Neutrophil (primary cell): ENCODE measurements around the gene ZNF180.
A peak's percentile ranks its signal among the peaks of the same experiment; 100 is the strongest.
"Not testable (repeated sequence)": the region's sequence is repeated elsewhere in the genome, so short reads cannot be mapped to it uniquely, and the experiment has no call there.

Experiments used
- H3K27ac ChIP-seq: fragments of 200-600 bp; sonication (generic); 2 replicates; pipeline ENCODE4 v1.5.1; 2016; ENCODE audit warnings: mild to moderate bottlenecking, moderate library complexity
- H3K27me3 ChIP-seq: fragments of 200-600 bp; sonication (generic); 2 replicates; pipeline ENCODE4 v1.6.0; 2016; ENCODE audit warnings: mild to moderate bottlenecking
- H3K36me3 ChIP-seq: fragments of 200-600 bp; sonication (generic); 2 replicates; pipeline ENCODE4 v1.5.1; 2017
- H3K4me1 ChIP-seq, 2 experiments: fragments of 200-600 bp in 1 of 2; sonication (generic) in 1 of 2; 1 replicate in 1 of 2; 2 replicates in 1 of 2; pipeline versions ENCODE4 v1.5.1 to v1.6.1; 2013 to 2016; ENCODE audit warnings: low read depth in 1 of 2, low read length in 1 of 2, mild to moderate bottlenecking in 1 of 2, moderate library complexity in 1 of 2; ENCODE audit not compliant: control insufficient read depth in 1 of 2, insufficient read depth in 1 of 2
- H3K4me3 ChIP-seq, 2 experiments: fragments of 200-600 bp in 1 of 2; sonication (generic) in 1 of 2; 1 replicate in 1 of 2; 2 replicates in 1 of 2; pipeline ENCODE4 v1.5.1; 2013 to 2016; ENCODE audit warnings: low read depth in 1 of 2, low read length in 1 of 2, mild to moderate bottlenecking in 1 of 2, moderate library complexity in 1 of 2
- H3K9me3 ChIP-seq: fragments of 200-600 bp; sonication (generic); 2 replicates; pipeline ENCODE4 v1.5.1; 2016
- TF ChIP-seq, protein P1 (sequence below): fragments of 200-600 bp; sonication (generic); IDR thresholded peaks from 2 replicates; pipeline ENCODE4 v1.5.1; 2016; ENCODE audit warnings: antibody characterized with exemption

The ZNF180 gene

DNA sequence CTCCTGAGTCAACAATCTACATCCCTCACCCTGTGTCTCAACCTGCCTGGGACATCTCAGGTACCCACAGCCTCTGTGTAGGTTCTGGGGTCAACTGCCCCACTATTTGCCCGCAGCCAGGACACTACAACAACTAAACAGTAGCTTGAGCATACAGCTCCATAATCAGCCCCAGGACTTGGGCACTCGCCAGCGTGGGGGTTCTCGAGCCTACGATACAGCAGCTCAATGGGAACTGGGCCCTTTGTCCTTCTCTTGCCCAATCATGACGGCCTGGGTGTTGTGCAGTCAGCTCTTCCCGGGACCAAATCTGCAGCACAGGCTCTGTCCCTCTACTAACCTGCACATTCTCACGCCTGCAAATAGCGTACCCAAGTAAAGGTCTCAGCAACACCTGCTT lies 1.3 kb downstream of the ZNF180 start:
- Histone ChIP-seq H3K36me3 (peaks cover 29% of the 10 kb centered on the region), H3K9me3 (peaks cover 14% of the 10 kb centered on the region), H3K4me3 (peak overlapping the region in 1 of 2 experiments; percentile 95), H3K27ac (no peak overlapping the region), H3K4me1 (peaks cover 17 to 20% of the 10 kb centered on the region in 2 experiments), H3K27me3 (peaks cover 31% of the 10 kb centered on the region)
- TF ChIP-seq, protein P1, sequence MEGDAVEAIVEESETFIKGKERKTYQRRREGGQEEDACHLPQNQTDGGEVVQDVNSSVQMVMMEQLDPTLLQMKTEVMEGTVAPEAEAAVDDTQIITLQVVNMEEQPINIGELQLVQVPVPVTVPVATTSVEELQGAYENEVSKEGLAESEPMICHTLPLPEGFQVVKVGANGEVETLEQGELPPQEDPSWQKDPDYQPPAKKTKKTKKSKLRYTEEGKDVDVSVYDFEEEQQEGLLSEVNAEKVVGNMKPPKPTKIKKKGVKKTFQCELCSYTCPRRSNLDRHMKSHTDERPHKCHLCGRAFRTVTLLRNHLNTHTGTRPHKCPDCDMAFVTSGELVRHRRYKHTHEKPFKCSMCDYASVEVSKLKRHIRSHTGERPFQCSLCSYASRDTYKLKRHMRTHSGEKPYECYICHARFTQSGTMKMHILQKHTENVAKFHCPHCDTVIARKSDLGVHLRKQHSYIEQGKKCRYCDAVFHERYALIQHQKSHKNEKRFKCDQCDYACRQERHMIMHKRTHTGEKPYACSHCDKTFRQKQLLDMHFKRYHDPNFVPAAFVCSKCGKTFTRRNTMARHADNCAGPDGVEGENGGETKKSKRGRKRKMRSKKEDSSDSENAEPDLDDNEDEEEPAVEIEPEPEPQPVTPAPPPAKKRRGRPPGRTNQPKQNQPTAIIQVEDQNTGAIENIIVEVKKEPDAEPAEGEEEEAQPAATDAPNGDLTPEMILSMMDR: no peak

DNA sequence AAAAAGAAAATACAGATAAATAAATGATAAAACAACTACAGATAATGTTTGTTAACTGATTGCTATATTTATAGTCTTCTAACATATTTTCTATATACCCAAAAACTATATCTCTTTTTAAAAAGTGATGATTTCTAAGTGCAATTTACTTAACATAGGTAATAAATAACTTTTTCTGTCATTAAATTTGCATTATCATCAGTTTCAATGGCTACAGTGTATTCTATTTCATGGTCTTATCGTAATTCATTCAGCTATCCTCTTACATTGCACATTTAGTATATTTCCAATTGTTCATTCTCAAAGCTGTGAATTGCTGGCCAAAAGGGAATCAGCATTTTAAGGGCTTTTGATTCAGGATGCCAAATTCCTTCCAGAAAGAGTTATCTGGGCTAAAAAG lies 3.6 kb downstream of the ZNF180 start:
- H3K36me3 ChIP-seq: peaks cover 46% of the 10 kb centered on the region
- no peak overlapping the region for H3K4me3 ChIP-seq
- peaks cover 17 to 20% of the 10 kb centered on the region in 2 experiments for H3K4me1 ChIP-seq
- H3K27ac ChIP-seq: no peak overlapping the region
- H3K9me3 ChIP-seq: peaks cover 33% of the 10 kb centered on the region
- TF ChIP-seq, protein P1: no peak
- peaks cover 8% of the 10 kb centered on the region for H3K27me3 ChIP-seq

GRCh38 chr19:44476559-44477408 lies 23.5 kb downstream of the ZNF180 start:
- H3K4me3 ChIP-seq: no peak overlapping the region
- peaks cover 87% of the 10 kb centered on the region for H3K9me3 ChIP-seq
- H3K27me3 ChIP-seq: no peaks in the 10 kb centered on the region
- TF ChIP-seq, protein P1: no peak
- no peak overlapping the region for H3K27ac ChIP-seq
- H3K36me3 ChIP-seq: peaks cover 40% of the 10 kb centered on the region
- H3K4me1 ChIP-seq: no peaks in the 10 kb centered on the region

- not testable (repeated sequence) for H3K36me3 ChIP-seq, H3K27me3 ChIP-seq, H3K4me3 ChIP-seq, H3K4me1 ChIP-seq, H3K27ac ChIP-seq
- peaks cover 21% of the 10 kb centered on the region for H3K9me3 ChIP-seq
These were observed 31.6 kb downstream of the ZNF180 start for GRCh38 chr19:44468730-44469129.

GRCh38 chr19:44462600-44463286 lies 37.6 kb downstream of the ZNF180 start:
- H3K9me3 ChIP-seq, H3K36me3 ChIP-seq, H3K27me3 ChIP-seq, H3K4me3 ChIP-seq, H3K27ac ChIP-seq, H3K4me1 ChIP-seq: not testable (repeated sequence)

- H3K4me3 ChIP-seq, H3K27me3 ChIP-seq, H3K36me3 ChIP-seq, H3K27ac ChIP-seq, H3K4me1 ChIP-seq: not testable (repeated sequence)
- H3K9me3 ChIP-seq: peaks cover 14% of the 10 kb centered on the region
These were observed 44.3 kb downstream of the ZNF180 start for GRCh38 chr19:44456016-44456415.

- Histone ChIP-seq H3K36me3 (no peaks in the 10 kb centered on the region), H3K9me3 (peaks cover 14% of the 10 kb centered on the region), H3K27ac (no peak overlapping the region), H3K27me3 (no peaks in the 10 kb centered on the region), H3K4me3 (no peak overlapping the region), H3K4me1 (no peaks in the 10 kb centered on the region)
- TF ChIP-seq, protein P1: no peak
These were observed 45.2 kb downstream of the ZNF180 start for GRCh38 chr19:44455100-44455499.
